ENCODE data around the gene YDJC.
"Not testable (repeated sequence)": the region's sequence is repeated elsewhere in the genome, so short reads cannot be mapped to it uniquely, and the experiment has no call there.

YDJC gene

GRCh38 chr22:21632931-21633330, 3.1 kb upstream of the YDJC start:
- in situ Hi-C loops (cut with MboI; ENCODE audit: low sequenced_read_pairs) = no loop called here

DNA sequence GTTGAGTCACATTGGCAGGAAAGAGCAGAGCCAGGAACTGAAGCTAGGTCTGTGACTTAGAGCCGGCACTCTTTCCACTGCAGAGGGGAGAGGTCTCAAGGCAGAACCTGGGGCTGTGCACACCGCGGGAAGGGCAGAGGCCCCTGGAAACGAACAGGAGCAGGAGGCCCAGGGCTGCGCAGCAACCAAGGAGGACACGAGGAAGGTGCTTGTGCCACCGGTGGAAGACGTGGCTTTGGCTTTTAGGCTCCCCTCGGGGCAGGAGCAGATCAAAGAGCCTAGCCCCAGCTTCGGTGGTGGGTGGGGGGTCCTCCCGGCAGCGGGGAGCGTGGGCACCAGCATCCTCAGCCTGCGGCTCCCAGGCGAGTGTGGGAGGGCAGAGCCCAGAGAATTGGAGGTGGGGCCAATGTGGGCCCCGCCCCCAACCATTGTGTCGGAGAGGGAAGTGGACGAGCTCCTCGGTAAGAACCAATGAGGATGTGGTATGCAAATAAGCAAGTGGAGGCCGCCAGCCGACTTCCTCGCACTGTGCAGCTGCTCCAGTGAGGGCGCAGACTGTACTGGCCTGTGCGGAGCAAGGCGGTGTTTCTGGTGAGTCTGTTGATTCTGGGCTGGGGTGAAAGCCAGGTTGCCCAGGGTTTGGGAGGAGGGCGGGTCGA, 2.5 kb upstream of the YDJC start, which contains the start of gene CCDC116:
Gene CCDC116, plus strand, starts transcription at position 524 of the 659 bp plus-strand sequence. CDS start 422 bp downstream, outside the sequence.
- in situ Hi-C loops (cut with MboI; ENCODE audit: low sequenced_read_pairs) = no loop called here

DNA sequence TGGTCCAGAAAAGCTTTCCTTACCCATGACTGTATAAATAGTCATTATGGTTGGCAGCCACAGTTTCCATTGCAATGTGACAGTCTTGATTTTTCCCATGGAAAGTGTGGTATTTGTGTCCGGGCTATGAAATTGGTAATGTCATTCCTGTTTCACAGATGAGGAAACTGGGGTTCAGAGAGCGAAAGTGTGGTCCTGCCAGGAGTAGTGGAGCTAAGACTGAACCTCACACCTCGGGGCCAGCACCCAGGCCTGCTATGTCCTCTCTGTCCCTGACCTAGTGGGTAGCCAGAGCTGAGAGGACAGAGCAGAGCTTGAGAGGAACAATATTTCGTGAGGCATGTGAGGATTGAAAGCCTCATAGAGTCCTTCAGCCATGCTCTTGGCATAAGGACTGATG, 1.2 kb upstream of the YDJC start:
- in situ Hi-C loops (cut with MboI; ENCODE audit: low sequenced_read_pairs) = no loop called here

DNA sequence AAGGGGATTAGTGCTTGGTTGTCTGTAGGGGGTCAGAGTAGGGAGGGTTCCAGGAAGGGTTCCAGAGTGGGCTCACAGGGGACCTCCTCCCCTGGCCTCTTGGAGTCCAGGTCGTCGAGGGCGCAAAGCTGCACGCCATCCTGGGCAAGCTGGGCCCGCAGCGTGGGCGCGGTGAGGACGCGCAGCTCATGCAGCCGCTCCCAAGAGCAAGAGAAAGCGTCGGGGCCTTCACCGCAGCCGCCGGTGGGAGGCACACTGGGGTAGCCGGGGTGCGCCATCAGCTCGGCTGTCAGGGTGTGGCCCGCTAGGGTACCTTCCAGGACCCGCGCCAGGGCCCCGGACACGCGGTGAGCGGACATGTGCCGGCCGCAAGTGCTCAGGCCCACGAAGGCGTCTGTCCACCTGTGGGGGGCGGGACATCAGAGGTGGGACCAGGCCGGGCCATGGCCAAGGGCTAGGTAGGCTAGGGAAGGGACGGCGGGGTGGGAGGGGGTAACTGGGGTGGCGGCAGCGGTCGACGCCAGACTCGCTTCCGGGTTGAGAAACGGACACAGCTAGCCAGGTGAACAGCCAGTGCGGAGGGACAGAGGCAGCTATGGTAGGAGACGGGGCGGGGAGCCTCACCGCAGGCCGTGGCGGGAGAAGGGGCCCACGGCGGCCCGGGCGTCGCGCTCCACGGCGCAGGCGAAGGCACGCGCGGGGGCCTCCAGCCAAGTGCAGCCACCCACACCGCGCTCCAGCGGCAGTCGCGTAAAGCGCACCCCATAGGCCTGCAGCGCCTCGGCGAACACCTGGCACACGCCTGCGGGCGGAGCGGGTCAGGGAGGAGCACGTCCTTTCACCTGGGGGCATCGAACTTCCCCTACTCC, 1.2 kb downstream of the YDJC start:
- in situ Hi-C loops (cut with MboI; ENCODE audit: low sequenced_read_pairs) = no loop called here

DNA sequence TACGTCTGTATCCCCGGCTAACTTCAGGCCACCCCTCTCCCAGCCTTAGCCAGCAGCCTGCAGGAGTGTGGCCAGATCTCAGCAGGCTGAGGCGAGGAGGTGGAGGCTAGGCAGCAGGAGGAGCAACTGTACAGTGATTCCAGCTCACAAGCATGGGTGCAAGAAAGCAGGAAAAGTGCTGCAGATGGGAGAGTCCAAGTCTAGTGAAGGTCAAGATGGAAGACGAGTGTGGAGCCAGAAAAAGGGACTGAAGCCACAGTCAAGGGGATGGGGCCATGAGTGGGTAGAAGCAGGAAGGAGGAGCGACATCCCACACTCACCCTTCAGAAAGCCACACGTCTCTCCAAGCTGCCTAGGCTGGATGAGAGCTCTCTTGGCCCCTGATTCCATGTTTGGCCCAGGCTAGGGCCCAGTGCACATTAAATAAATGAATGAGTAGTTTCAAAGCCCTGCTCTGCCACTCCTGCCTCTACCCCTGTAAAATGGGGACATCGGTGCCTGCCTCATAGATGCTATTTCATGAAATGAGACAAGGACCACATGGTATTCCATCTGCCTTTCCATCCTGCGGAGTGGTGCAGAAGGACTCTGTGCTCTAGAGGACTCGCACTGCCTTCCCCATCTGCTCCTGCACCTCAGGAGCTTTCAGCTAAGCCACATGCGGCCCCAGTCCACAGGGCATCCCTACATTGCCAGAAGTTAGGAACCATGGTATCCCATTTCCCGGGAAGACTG, 2.9 kb downstream of the YDJC start:
- in situ Hi-C loops (cut with MboI; ENCODE audit: low sequenced_read_pairs) = no loop called here

DNA sequence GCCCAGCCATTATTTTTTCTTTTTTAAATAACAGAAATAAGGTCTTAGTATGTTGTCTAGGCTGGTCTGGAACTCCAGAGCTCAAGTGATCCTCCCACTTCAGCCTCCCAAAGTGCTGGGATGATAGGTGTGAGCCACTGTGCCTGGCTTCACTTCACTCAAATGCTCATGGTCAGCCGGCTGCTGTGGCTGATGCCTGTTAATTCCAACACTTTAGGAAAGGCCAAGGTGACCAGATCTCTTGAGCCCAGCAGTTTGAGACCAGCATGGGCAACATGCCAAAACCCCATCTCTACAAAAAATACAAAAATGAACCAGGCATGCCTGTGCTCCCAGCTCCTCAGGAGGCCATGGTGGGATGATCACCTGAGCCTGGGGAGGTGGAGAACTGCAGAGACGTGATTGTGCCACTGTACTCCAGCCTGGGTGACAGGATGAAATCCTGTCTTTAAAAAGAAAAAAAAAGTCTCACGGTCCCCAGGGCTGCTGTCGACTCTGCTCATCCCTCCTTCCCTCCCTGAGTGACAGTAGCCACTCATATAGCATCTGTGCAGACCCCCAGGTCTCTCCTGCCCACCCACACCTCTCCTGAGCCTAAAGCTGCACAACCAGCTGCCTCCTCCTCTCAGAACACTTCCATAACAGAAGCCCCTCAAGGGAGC, 3.6 kb downstream of the YDJC start:
- in situ Hi-C loops (cut with MboI; ENCODE audit: low sequenced_read_pairs) = no loop called here

GRCh38 chr22:21624880-21625791, 4.7 kb downstream of the YDJC start:
- in situ Hi-C loops (cut with MboI; ENCODE audit: low sequenced_read_pairs) = no loop called here

DNA sequence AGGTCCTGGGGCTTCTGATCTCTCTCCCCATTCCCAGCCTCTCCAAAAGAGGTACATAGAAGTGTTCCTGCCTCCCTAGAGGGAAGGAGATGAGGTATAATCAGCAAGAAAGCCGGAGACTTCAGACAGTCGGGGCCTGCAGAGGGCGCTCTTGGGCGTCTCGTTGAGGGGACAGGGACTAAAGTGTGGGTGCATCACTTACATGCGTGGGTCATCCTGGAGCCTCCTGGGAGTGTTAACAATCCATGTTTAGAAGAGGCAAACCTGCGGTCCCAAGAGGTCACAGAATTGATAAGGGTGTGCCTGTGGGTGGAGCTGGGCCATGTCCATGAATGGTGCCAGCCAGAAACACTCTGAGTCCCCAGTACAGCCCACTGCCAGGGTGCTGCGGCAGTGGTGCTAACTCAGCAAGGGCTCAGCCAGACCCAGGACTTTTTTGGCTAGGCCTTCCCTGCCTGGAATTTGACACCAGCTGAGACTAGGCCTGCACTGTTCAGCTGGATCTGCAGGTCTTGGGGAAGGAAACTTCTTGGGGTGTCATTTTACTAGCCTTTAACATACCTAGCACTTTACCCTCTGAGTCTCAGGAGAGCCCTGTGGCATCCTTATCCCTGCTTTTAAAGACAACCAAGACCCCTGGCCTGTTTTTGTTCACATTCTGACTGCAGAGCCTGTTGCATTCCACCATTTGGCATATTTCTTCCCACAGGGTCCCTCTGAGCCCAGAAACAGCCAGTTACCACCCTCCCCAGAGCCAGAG, 5.5 kb downstream of the YDJC start:
- in situ Hi-C loops (cut with MboI; ENCODE audit: low sequenced_read_pairs) = no loop called here

GRCh38 chr22:21623648-21623970, 6.2 kb downstream of the YDJC start:
- in situ Hi-C loops (cut with MboI; ENCODE audit: low sequenced_read_pairs) = no loop called here

GRCh38 chr22:21622919-21623647, 6.7 kb downstream of the YDJC start:
- in situ Hi-C loops (cut with MboI; ENCODE audit: low sequenced_read_pairs) = no loop called here

DNA sequence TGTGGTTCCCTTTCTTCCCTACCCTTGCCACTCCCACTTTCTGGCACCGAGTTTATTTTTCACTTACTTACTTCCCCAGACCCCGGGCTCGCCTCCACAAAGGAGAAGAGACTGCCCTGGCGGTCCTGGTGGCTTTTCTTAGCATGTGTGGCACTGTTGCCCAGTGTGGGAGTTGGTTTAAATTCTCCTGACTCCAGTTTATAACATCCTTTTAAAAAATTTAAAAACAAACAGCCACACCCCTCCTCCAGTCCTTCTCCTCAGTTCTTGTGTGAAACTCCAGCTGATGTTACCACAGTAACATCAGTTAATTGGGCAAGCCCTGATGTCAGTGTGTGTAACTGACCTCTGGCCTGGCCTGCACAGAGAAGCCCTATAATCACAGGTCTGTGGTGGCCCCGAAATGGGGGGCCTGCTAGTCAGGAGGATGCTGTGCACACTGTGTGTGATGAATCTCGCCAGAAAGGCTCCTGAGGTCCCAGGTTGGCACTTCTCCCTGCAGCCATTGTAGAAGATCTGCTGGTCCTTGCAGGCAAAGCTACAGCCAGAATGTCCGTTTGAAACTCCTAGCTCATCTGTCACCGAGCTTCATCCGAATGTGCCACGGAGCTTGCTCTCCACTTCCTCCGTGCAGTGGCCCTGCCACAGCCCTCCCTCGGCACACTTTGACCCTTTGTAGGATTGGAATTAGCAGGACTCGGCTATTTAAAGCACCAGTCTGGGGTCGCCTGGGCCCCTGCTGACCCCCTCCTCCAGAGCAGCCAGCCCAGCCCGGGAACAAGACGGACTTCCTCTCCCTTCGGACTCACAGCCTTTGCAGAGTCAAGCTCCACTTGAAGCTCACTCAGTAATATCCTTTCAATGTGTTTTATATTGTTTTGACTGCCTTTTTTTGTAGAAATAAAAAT, 7.6 kb downstream of the YDJC start:
- in situ Hi-C loops (cut with MboI; ENCODE audit: low sequenced_read_pairs) = no loop called here

DNA sequence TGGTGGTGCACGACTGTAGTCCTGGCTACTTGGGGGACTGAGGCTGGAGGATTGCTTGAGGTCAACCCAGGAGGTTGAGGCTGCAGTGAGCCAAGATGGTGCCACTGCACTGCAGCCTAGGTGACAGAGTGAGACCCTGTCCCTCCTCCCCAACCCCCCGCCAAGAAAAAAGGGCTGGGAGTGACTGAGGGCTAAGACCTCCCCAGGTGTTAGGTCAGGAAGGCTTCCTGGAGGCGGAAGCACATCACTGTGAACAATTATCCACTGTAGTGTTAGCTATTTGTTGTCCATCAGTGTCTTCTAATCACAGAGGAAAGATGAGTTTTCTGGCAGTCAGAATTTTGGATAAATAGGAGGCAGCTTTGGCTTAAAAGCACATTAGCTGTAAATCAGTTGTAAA, 8.8 kb downstream of the YDJC start:
- in situ Hi-C loops (cut with MboI; ENCODE audit: low sequenced_read_pairs) = no loop called here

- in situ Hi-C loops (cut with MboI; ENCODE audit: low sequenced_read_pairs) = not testable (repeated sequence)
Observed at GRCh38 chr22:21617337-21617736, 12.5 kb downstream of the YDJC start.

DNA sequence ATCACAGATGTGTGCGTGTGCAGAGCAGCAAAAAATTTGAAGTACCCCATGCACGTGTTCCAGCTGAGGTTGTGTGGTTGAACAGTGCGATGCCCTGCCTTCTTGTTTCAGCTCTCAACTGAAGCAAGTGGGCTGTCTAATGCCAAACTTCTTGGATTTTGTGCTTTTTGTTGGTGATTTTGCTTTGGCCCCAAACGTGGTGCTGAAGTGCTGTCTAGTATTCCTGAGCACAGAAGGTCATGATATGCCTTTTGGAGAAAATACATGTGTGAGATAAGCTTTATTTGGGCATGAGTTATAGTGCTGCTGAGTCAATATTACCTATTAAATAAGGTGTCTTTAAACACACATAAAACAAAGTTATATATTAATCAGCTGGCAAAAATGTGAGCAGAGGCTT, 14.1 kb downstream of the YDJC start:
- in situ Hi-C loops (cut with MboI; ENCODE audit: low sequenced_read_pairs) = no loop called here

DNA sequence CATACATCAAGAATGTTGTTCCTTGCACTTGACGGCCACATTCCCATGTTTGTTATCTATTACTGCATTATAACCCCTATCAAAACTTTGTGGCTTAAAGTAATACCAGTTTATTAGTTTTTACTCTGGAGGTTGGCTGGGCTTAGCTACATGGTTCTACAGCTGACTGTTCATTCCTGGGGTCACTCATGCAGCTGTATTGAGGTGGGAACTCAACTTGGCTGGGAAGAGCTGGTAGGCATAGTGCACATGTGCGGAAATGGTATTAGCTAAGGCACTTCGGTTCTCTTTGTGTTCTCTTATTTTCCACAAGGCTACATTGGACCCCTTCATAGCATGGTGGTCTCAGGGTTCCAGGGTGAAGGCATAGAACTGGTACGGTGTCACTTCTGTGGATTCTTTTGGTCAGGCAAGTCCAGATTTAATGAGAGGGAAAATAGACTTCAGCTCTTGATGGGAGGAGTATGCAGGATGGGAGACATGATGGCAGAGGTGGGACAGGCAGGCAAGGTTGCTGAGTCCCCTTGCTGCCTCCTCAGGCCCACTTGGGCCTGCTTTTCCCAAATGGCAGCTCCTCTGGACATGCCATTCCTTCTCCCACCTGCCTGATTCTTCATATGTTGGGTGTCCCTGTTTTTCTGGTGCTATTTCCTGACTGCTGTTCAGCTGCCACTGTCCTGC, 16.1 kb downstream of the YDJC start:
- in situ Hi-C loops (cut with MboI; ENCODE audit: low sequenced_read_pairs) = no loop called here

DNA sequence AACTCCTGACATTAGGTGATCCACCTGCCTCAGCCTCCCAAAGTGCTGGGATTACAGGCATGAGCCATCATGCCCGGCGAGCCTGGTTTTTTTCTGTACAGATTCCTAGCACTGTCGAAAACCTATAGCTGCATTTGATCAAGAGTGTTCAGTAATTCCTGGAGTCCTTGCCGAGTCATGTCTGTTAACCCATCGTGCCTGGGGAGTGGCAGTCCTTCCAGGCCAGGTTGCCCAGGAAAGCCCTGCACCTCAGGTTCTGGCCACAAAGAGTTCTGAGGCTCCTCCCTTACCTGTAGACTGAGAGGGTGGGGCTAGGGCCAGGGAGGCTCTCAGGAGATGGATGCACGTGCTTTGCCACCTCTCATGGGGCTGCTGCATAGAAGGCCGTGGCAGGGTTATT, 17.0 kb downstream of the YDJC start:
- in situ Hi-C loops (cut with MboI; ENCODE audit: low sequenced_read_pairs) = no loop called here
